Iris pigment epithelial cell (primary cell): Measurements from ENCODE around the gene HDGFL2.
"Not testable (repeated sequence)": the region's sequence is repeated elsewhere in the genome, so short reads cannot be mapped to it uniquely, and the experiment has no call there.

Source experiments
- DNase-seq: peaks from one replicate; pipeline ENCODE4 v3.0.0-alpha.2; 2011; ENCODE audit warnings: low read depth

The HDGFL2 gene

GRCh38 chr19:4516939-4517300, 44.8 kb downstream of the HDGFL2 start:
- DNase-seq = no peak

GRCh38 chr19:4517451-4518057, 45.5 kb downstream of the HDGFL2 start:
- DNase-seq = no peak

- peak; percentile 18 for DNase-seq
Measured at GRCh38 chr19:4518345-4519171, 46.5 kb downstream of the HDGFL2 start, which contains the start of gene PLIN4. Gene PLIN4 (minus strand): TSS chr19:4518486. CDS start chr19:4518272, 214 bp downstream.

GRCh38 chr19:4519172-4519496, 47.0 kb downstream of the HDGFL2 start:
- DNase-seq = no peak

GRCh38 chr19:4519521-4520277, 47.6 kb downstream of the HDGFL2 start:
- DNase-seq = no peak

- DNase-seq = no peak
Measured at GRCh38 chr19:4521170-4521887, 49.2 kb downstream of the HDGFL2 start.

GRCh38 chr19:4521888-4522242, 49.8 kb downstream of the HDGFL2 start:
- no peak for DNase-seq

GRCh38 chr19:4522291-4523002, 50.4 kb downstream of the HDGFL2 start:
- DNase-seq = no peak

GRCh38 chr19:4523306-4524110, 51.4 kb downstream of the HDGFL2 start:
- no peak for DNase-seq

GRCh38 chr19:4524808-4525562, 52.9 kb downstream of the HDGFL2 start:
- peak; percentile 27 for DNase-seq

GRCh38 chr19:4525563-4526002, 53.5 kb downstream of the HDGFL2 start:
- DNase-seq = no peak

GRCh38 chr19:4527377-4527776, 55.3 kb downstream of the HDGFL2 start:
- DNase-seq = not testable (repeated sequence)

GRCh38 chr19:4528843-4529242, 56.7 kb downstream of the HDGFL2 start:
- no peak for DNase-seq

- no peak for DNase-seq
Measured at GRCh38 chr19:4529924-4530522, 57.9 kb downstream of the HDGFL2 start.

- no peak for DNase-seq
Measured at GRCh38 chr19:4531562-4532165, 59.6 kb downstream of the HDGFL2 start.

- DNase-seq = no peak
Measured at GRCh38 chr19:4533334-4533733, 61.2 kb downstream of the HDGFL2 start.

- no peak for DNase-seq
Measured at GRCh38 chr19:4533835-4534424, 61.8 kb downstream of the HDGFL2 start.

GRCh38 chr19:4534836-4535658, 63.0 kb downstream of the HDGFL2 start, which contains the start of gene PLIN5:
Gene PLIN5 (minus strand): TSS chr19:4535224. CDS start chr19:4534074, 1,150 bp downstream.
- DNase-seq = peak; percentile 51
